GM12875 (cell line): ENCODE measurements around the gene ATE1.
"Not testable (repeated sequence)": the region's sequence is repeated elsewhere in the genome, so short reads cannot be mapped to it uniquely, and the experiment has no call there.

Experiments
- H3K4me3 ChIP-seq: one replicate; pipeline ENCODE4 v1.5.1; 2011; ENCODE audit warnings: low read depth, low read length, control low read depth
- CTCF ChIP-seq: IDR thresholded peaks from 2 replicates; pipeline ENCODE4 v1.5.1; 2011; ENCODE audit warnings: low read depth, mild to moderate bottlenecking, control low read depth, inconsistent platforms, low read length, moderate library complexity, borderline replicate concordance; ENCODE audit not compliant: insufficient read depth

The ATE1 gene

GRCh38 chr10:121702351-121703320 is 225.2 kb downstream of the ATE1 start:
- TF ChIP-seq CTCF: no peak

DNA sequence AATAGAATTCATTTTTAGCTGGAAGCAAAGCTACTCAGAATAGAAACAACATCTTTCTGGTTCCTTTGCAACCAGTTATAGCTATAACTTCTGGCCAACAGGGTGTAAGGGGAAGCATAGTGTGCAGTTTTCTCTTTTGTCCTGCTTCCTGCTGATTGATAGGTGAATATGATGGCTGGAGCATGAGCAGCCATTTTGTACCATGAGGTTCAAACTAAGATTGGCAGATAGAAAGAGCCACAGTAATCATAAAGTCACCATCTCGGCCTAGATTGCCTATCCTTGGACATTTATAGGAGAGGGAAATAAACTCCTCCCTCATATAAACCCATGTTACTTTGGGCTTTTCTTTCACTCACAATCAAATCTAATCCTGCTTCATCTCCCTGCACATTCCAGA is 227.4 kb downstream of the ATE1 start:
- no peak overlapping the region for H3K4me3 ChIP-seq
- no peak for TF ChIP-seq CTCF

More at GRCh38 chr10:121702351-121703320, 225.2 kb downstream of the ATE1 start:
- H3K4me3 ChIP-seq: no peak overlapping the region

GRCh38 chr10:121699703-121700102 is 228.1 kb downstream of the ATE1 start:
- H3K4me3 ChIP-seq: not testable (repeated sequence)

DNA sequence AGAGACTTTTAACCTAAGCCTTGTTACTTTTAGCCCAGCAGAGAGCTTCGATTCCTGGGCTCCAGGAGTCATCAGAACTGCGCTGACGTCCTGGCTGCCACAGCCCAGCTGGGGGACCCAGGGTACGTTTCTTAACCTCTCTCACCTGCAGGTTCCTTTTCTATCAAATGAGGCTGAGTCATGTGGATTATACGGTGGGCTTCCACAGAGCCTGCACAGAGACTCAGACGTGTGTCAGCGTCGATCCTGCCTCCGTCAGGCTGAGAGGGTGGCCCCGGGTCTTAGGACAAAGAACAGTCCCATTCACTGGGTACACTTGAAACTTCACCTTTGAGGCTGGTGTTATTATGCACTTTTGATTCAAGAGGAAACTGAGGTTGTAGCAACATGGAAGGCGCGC is 228.9 kb downstream of the ATE1 start:
- no peak overlapping the region for H3K4me3 ChIP-seq

DNA sequence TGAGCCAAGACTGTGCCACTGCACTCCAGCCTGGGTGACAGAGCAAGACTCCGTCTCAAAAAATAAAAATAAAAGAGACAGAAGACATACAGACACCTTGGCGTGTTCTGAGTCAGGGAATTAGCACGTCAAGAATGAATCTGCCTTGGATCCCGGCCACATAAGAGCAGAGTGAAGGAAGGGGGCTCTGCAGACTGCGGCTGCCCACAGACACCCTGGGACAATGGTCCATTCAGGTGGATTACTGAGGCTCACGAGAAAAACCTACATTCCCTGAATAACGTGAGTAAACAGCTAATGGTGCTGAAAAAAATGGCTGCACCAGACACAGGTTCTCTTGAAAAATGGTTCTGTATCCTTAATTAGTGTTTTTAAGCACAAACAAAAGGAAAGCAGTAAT is 229.5 kb downstream of the ATE1 start:
- H3K4me3 ChIP-seq: no peak overlapping the region
- TF ChIP-seq CTCF: no peak

More for the DNA sequence above, 228.9 kb downstream of the ATE1 start:
- no peak for TF ChIP-seq CTCF

DNA sequence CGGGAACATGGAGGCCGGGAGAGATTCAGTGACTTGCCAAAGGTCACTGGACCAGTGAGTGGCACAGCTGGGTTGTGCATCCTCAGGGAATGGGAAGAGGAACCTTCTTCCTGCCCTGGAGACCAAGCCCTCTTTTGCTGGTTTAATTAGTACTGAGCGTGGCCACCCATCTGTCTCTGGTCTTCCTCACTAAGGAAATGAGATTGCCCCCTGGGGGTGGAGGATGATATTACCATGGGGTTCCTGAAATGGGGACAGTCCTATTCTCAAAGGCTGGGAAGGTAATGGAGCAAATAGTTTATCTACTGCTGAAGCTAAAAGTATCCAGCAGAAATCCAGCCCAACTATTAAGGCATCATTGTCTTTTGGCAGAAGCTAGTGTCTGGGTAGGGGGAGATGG is 231.0 kb downstream of the ATE1 start:
- peak; percentile 60; the same call in 1 of the 2 replicates for TF ChIP-seq CTCF
- H3K4me3 ChIP-seq: no peak overlapping the region

- TF ChIP-seq CTCF: no peak
- no peak overlapping the region for H3K4me3 ChIP-seq
Measured at GRCh38 chr10:121695731-121696464, 231.9 kb downstream of the ATE1 start.
